NT2/D1 (cell line): ENCODE measurements around the gene PUM1.

Experiments used
- SUZ12 ChIP-seq: IDR thresholded peaks from 2 replicates; pipeline ENCODE4 v1.6.1; 2011; ENCODE audit not compliant: insufficient read length, insufficient read depth; ENCODE audit errors: extremely low read depth
- YY1 ChIP-seq: IDR thresholded peaks from 2 replicates; pipeline ENCODE4 v1.6.1; 2011; ENCODE audit not compliant: insufficient read length, insufficient read depth
- ZNF274 ChIP-seq: IDR thresholded peaks from 2 replicates; pipeline ENCODE4 v1.6.1; 2011; ENCODE audit warnings: mild to moderate bottlenecking, low read depth, low read length

- TF ChIP-seq YY1 (no peak), ZNF274 (no peak), SUZ12 (no peak)
Observed at GRCh38 chr1:30930631-30931173, 134.8 kb downstream of the PUM1 start.
